Erythroblast (primary cell): Measurements from ENCODE around the gene PRKG1.

Experiments
- GATA1 ChIP-seq: IDR thresholded peaks from 2 replicates; pipeline ENCODE4 v1.6.1; 2011; ENCODE audit warnings: low read depth, mild to moderate bottlenecking, control low read depth, low read length, moderate library complexity
- POLR2A ChIP-seq: IDR thresholded peaks from 2 replicates; pipeline ENCODE4 v1.6.1; 2011; ENCODE audit warnings: mild to moderate bottlenecking, low read length

GRCh38 chr10:52313256-52313932 lies 1239.1 kb downstream of the PRKG1 start:
- TF ChIP-seq POLR2A (no peak), GATA1 (no peak)
